ENCODE measurements around the gene ADAMTS19. TPM values are rescaled to one million over a fixed set of nuclear protein-coding genes. Genes with fewer than 3 reads are reported as not detected.

Gene ADAMTS19
- total RNA-seq, 1 donor from 2014 or later, result 22.1 TPM

GRCh38 chr5:129724647-129725046 is 264.5 kb downstream of the ADAMTS19 start:
- H3K9me3 Mint-ChIP-seq (ENCODE audit: unreplicated experiment), result no peaks in the 10 kb centered on the region
- H3K4me1 Mint-ChIP-seq (ENCODE audit: low read depth, unreplicated experiment), result peaks cover 4% of the 10 kb centered on the region
- H3K27me3 Mint-ChIP-seq (ENCODE audit: unreplicated experiment), result no peaks in the 10 kb centered on the region
- DNase-seq, result no peak
- H3K27ac Mint-ChIP-seq (ENCODE audit: unreplicated experiment), result no peak overlapping the region
- no peaks in the 10 kb centered on the region for H3K36me3 Mint-ChIP-seq (ENCODE audit: unreplicated experiment)
- H3K4me3 Mint-ChIP-seq (ENCODE audit: unreplicated experiment), result no peak overlapping the region
- TF ChIP-seq CTCF (IDR thresholded peaks at IDR 0.05; ENCODE audit: partially characterized antibody, unreplicated experiment), result no peak

GRCh38 chr5:129739773-129740172 is 279.7 kb downstream of the ADAMTS19 start:
- no peak for DNase-seq
- TF ChIP-seq CTCF (IDR thresholded peaks at IDR 0.05; ENCODE audit: partially characterized antibody, unreplicated experiment), result no peak
- H3K4me1 Mint-ChIP-seq (ENCODE audit: low read depth, unreplicated experiment), result peaks cover 4% of the 10 kb centered on the region
- no peaks in the 10 kb centered on the region for H3K27me3 Mint-ChIP-seq (ENCODE audit: unreplicated experiment)
- H3K4me3 Mint-ChIP-seq (ENCODE audit: unreplicated experiment), result no peak overlapping the region
- H3K36me3 Mint-ChIP-seq (ENCODE audit: unreplicated experiment), result no peaks in the 10 kb centered on the region
- H3K27ac Mint-ChIP-seq (ENCODE audit: unreplicated experiment), result no peak overlapping the region
- no peaks in the 10 kb centered on the region for H3K9me3 Mint-ChIP-seq (ENCODE audit: unreplicated experiment)

GRCh38 chr5:129743541-129744187 is 283.6 kb downstream of the ADAMTS19 start:
- TF ChIP-seq CTCF (IDR thresholded peaks at IDR 0.05; ENCODE audit: partially characterized antibody, unreplicated experiment), result no peak
- no peaks in the 10 kb centered on the region for H3K27me3 Mint-ChIP-seq (ENCODE audit: unreplicated experiment)
- DNase-seq, result no peak
- H3K36me3 Mint-ChIP-seq (ENCODE audit: unreplicated experiment), result no peaks in the 10 kb centered on the region
- H3K4me3 Mint-ChIP-seq (ENCODE audit: unreplicated experiment), result no peak overlapping the region
- no peak overlapping the region for H3K27ac Mint-ChIP-seq (ENCODE audit: unreplicated experiment)
- no peaks in the 10 kb centered on the region for H3K9me3 Mint-ChIP-seq (ENCODE audit: unreplicated experiment)
- H3K4me1 Mint-ChIP-seq (ENCODE audit: low read depth, unreplicated experiment), result peaks cover 11% of the 10 kb centered on the region

- no peak overlapping the region for H3K27ac Mint-ChIP-seq (ENCODE audit: unreplicated experiment)
- no peaks in the 10 kb centered on the region for H3K36me3 Mint-ChIP-seq (ENCODE audit: unreplicated experiment)
- H3K4me1 Mint-ChIP-seq (ENCODE audit: low read depth, unreplicated experiment), result peaks cover 11% of the 10 kb centered on the region
- no peak for DNase-seq
- TF ChIP-seq CTCF (IDR thresholded peaks at IDR 0.05; ENCODE audit: partially characterized antibody, unreplicated experiment), result no peak
- no peaks in the 10 kb centered on the region for H3K27me3 Mint-ChIP-seq (ENCODE audit: unreplicated experiment)
- H3K9me3 Mint-ChIP-seq (ENCODE audit: unreplicated experiment), result no peaks in the 10 kb centered on the region
- H3K4me3 Mint-ChIP-seq (ENCODE audit: unreplicated experiment), result no peak overlapping the region
These were observed 285.9 kb downstream of the ADAMTS19 start for GRCh38 chr5:129745997-129746396.

GRCh38 chr5:129746876-129747275 is 286.8 kb downstream of the ADAMTS19 start:
- Mint-ChIP-seq H3K4me3 (ENCODE audit: unreplicated experiment) (no peak overlapping the region), H3K9me3 (ENCODE audit: unreplicated experiment) (no peaks in the 10 kb centered on the region), H3K36me3 (ENCODE audit: unreplicated experiment) (no peaks in the 10 kb centered on the region), H3K4me1 (ENCODE audit: low read depth, unreplicated experiment) (peaks cover 11% of the 10 kb centered on the region), H3K27ac (ENCODE audit: unreplicated experiment) (no peak overlapping the region), H3K27me3 (ENCODE audit: unreplicated experiment) (no peaks in the 10 kb centered on the region)
- no peak for TF ChIP-seq CTCF (IDR thresholded peaks at IDR 0.05; ENCODE audit: partially characterized antibody, unreplicated experiment)
- no peak for DNase-seq
